Neural cell (in vitro differentiated cells): Measurements from ENCODE around the gene STEAP1. TPM values are rescaled to one million over a fixed set of nuclear protein-coding genes. Genes with fewer than 3 reads are reported as not detected.
A peak's percentile ranks its signal among the peaks of the same experiment; 100 is the strongest.

Experiments used
- H2AFZ ChIP-seq: fragments of 200-600, 300-800 bp; sonication (generic), shearing (Covaris generic); 2 replicates; pipeline ENCODE4 v1.6.0; 2014; ENCODE audit warnings: low read depth, mild to moderate bottlenecking, antibody characterized with exemption, low read length, moderate library complexity
- H3F3A ChIP-seq: fragments of 200-600 bp; shearing (Covaris generic); 2 replicates; pipeline ENCODE4 v1.6.1; 2016; ENCODE audit warnings: mild to moderate bottlenecking, moderate library complexity, mixed read lengths, antibody characterized with exemption, low read length; ENCODE audit not compliant: insufficient read depth, poor library complexity, severe bottlenecking
- H3K27ac ChIP-seq: fragments of 200-600, 300-800 bp; sonication (generic), shearing (Covaris generic); 2 replicates; pipeline ENCODE4 v1.5.1; 2014; ENCODE audit warnings: mild to moderate bottlenecking, low read length, moderate library complexity
- H3K27me3 ChIP-seq: fragments of 300-800, 200-600 bp; sonication (generic), shearing (Covaris generic); 2 replicates; pipeline ENCODE4 v1.6.0; 2014; ENCODE audit warnings: mild to moderate bottlenecking, low read depth, low read length, moderate library complexity; ENCODE audit not compliant: insufficient read depth
- H3K36me3 ChIP-seq: fragments of 300-800, 200-600 bp; sonication (generic), shearing (Covaris generic); 2 replicates; pipeline ENCODE4 v1.5.1; 2014; ENCODE audit warnings: mild to moderate bottlenecking, antibody characterized with exemption, low read length, moderate library complexity; ENCODE audit not compliant: insufficient read depth
- H3K4me2 ChIP-seq: fragments of 300-800, 200-600 bp; sonication (generic), shearing (Covaris generic); 2 replicates; pipeline ENCODE4 v1.6.0; 2014; ENCODE audit warnings: mild to moderate bottlenecking, low read length
- H3K4me3 ChIP-seq: fragments of 300-800, 200-600 bp; sonication (generic), shearing (Covaris generic); 2 replicates; pipeline ENCODE4 v1.5.1; 2014; ENCODE audit warnings: mild to moderate bottlenecking, low read length, moderate library complexity
- H3K79me2 ChIP-seq: fragments of 200-600 bp; shearing (Covaris generic); replicated peaks from 2 replicates; pipeline ENCODE4 v1.6.0; 2014; ENCODE audit warnings: mild to moderate bottlenecking, low read length, moderate library complexity; ENCODE audit not compliant: insufficient read depth
- H3K9ac ChIP-seq: fragments of 300-800, 200-600 bp; sonication (generic), shearing (Covaris generic); 2 replicates; pipeline ENCODE4 v1.6.1; 2016; ENCODE audit warnings: mild to moderate bottlenecking, low read length, mixed read lengths
- H3K9me2 ChIP-seq: fragments of 200-600 bp; shearing (Covaris generic); 2 replicates; pipeline ENCODE4 v1.6.1; 2016; ENCODE audit warnings: mild to moderate bottlenecking, low read length, mixed read lengths; ENCODE audit not compliant: insufficient read depth
- H3K9me3 ChIP-seq: fragments of 200-600, 300-800 bp; sonication (generic), shearing (Covaris generic); 2 replicates; pipeline ENCODE4 v1.6.1; 2016; ENCODE audit warnings: mild to moderate bottlenecking, mixed run types, low read length, moderate library complexity, mixed read lengths
- H4K20me1 ChIP-seq: fragments of 200-600 bp; shearing (Covaris generic); 2 replicates; pipeline ENCODE4 v1.6.1; 2016; ENCODE audit warnings: mild to moderate bottlenecking, mixed run types; ENCODE audit not compliant: insufficient read depth
- EP300 ChIP-seq: fragments of 450-650 bp; conservative IDR thresholded peaks from 2 replicates; pipeline ENCODE4 v1.6.1; 2014; ENCODE audit warnings: antibody characterized with exemption, mild to moderate bottlenecking, moderate library complexity; ENCODE audit not compliant: poor library complexity, severe bottlenecking
- EZH2 ChIP-seq: fragments of 200-600, 300-800 bp; shearing (Covaris generic), sonication (generic); IDR thresholded peaks from 2 replicates; pipeline ENCODE4 v1.6.1; 2014; ENCODE audit warnings: antibody characterized with exemption, low read length, borderline replicate concordance, mild to moderate bottlenecking; ENCODE audit not compliant: insufficient read depth, poor library complexity, severe bottlenecking
- MXI1 ChIP-seq: fragments of 450-650 bp; conservative IDR thresholded peaks from 2 replicates; pipeline ENCODE4 v1.6.1; 2014; ENCODE audit warnings: antibody characterized with exemption, mild to moderate bottlenecking; ENCODE audit not compliant: poor library complexity, severe bottlenecking
- POLR2AphosphoS5 ChIP-seq: IDR thresholded peaks from 2 replicates; pipeline ENCODE4 v1.6.1; 2012
- RAD21 ChIP-seq: fragments of 450-650 bp; conservative IDR thresholded peaks from 2 replicates; pipeline ENCODE4 v1.6.1; 2014; ENCODE audit warnings: antibody characterized with exemption, mild to moderate bottlenecking, moderate library complexity
- SMC3 ChIP-seq: fragments of 450-650 bp; conservative IDR thresholded peaks from 2 replicates; pipeline ENCODE4 v1.6.1; 2014; ENCODE audit warnings: antibody characterized with exemption, mild to moderate bottlenecking, moderate library complexity; ENCODE audit not compliant: poor library complexity
- TAF1 ChIP-seq: IDR thresholded peaks from 2 replicates; pipeline ENCODE4 v1.6.1; 2012; ENCODE audit warnings: low read depth
- polyA plus RNA-seq: library from polyadenylated mRNA; depleted of rRNA; stranded (reverse); fragments of >200 nt; gene quantifications from 2 replicates; pipeline ENCODE4 v1.2.3, GENCODE V29; 2014
- TF ChIP-seq, protein P1 (sequence below): fragments of 450-650 bp; IDR thresholded peaks from 2 replicates; pipeline ENCODE4 v1.5.1; 2014; ENCODE audit warnings: antibody characterized with exemption, mild to moderate bottlenecking, moderate library complexity; ENCODE audit not compliant: poor library complexity, severe bottlenecking
- TF ChIP-seq, protein P2 (sequence below): IDR thresholded peaks from 2 replicates; pipeline ENCODE4 v1.6.1; 2012; ENCODE audit warnings: borderline replicate concordance

STEAP1 gene
- polyA plus RNA-seq, 1 donor from 2014 or later, result not detected

DNA sequence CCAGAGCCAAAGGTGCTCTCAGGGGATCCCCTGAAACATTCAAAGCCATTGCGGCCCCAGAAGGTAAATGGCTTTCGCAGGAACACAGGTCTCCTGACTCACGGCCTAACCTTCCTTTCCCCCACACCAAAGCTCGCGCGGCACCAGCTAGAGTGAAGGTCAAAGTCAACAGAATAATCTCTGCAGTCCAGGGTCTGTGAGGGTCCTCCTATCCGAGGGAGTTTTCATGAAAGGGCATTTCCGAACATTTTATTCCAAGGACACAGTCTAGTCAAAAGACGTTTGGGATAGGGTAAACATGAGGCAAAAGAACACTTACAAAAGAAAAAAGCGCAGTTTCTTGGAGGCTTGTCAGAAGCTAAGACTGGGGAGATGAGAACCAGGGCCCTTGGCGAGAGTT lies 56.7 kb downstream of the STEAP1 start:
- H3F3A ChIP-seq, result no peaks in the 10 kb centered on the region
- no peaks in the 10 kb centered on the region for H3K79me2 ChIP-seq
- peak overlapping the region; percentile 41 for H2AFZ ChIP-seq
- peak overlapping the region; percentile 73 for H3K9ac ChIP-seq
- TF ChIP-seq, protein P1, sequence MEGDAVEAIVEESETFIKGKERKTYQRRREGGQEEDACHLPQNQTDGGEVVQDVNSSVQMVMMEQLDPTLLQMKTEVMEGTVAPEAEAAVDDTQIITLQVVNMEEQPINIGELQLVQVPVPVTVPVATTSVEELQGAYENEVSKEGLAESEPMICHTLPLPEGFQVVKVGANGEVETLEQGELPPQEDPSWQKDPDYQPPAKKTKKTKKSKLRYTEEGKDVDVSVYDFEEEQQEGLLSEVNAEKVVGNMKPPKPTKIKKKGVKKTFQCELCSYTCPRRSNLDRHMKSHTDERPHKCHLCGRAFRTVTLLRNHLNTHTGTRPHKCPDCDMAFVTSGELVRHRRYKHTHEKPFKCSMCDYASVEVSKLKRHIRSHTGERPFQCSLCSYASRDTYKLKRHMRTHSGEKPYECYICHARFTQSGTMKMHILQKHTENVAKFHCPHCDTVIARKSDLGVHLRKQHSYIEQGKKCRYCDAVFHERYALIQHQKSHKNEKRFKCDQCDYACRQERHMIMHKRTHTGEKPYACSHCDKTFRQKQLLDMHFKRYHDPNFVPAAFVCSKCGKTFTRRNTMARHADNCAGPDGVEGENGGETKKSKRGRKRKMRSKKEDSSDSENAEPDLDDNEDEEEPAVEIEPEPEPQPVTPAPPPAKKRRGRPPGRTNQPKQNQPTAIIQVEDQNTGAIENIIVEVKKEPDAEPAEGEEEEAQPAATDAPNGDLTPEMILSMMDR, result no peak
- no peaks in the 10 kb centered on the region for H4K20me1 ChIP-seq
- no peaks in the 10 kb centered on the region for H3K36me3 ChIP-seq
- no peaks in the 10 kb centered on the region for H3K9me2 ChIP-seq
- H3K27me3 ChIP-seq, result peaks cover 5% of the 10 kb centered on the region
- H3K4me2 ChIP-seq, result peak overlapping the region; percentile 89
- H3K9me3 ChIP-seq, result no peaks in the 10 kb centered on the region
- peak overlapping the region; percentile 35 for H3K27ac ChIP-seq
- peak overlapping the region; percentile 80 for H3K4me3 ChIP-seq

DNA sequence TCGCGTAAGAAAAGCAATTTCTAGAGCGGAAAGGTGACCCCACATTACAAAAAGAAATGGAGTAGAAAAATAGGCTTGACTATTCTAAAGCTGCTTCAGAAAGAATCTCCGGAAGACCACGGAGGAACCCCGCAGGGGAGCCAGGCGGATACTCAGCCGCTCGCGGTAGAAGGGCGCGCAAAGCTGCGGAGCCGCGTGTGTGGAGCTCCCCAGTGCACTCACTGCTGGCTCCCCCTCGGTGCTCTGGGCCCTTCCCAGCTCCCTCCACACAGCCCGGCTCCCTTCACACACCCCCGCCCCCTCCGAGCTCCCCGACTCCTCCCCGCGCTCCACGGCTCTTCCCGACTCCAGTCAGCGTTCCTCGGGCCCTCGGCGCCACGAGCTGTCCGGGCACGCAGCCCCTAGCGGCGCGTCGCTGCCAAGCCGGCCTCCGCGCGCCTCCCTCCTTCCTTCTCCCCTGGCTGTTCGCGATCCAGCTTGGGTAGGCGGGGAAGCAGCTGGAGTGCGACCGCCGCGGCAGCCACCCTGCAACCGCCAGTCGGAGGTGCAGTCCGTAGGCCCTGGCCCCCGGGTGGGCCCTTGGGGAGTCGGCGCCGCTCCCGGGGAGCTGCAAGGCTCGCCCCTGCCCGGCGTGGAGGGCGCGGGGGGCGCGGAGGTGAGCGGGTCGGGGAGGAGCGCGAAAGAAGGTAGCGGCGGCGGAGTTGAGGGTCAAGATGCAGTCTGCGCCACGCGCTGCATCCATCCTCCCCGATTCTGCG lies 57.3 kb downstream of the STEAP1 start, which contains the start of gene STEAP2:
TSS of gene STEAP2 (plus strand) at position 350 of the 758 bp plus-strand sequence. CDS start 13,343 bp downstream, outside the sequence.
- H3K27ac ChIP-seq, result peak within 1 kb of the TSS; percentile 35

More for the DNA sequence above, 57.3 kb downstream of the STEAP1 start, which contains the start of gene STEAP2:
- no peaks in the 10 kb centered on the region for H4K20me1 ChIP-seq
- no peaks in the 10 kb centered on the region for H3K79me2 ChIP-seq
- peaks cover 5% of the 10 kb centered on the region for H3K27me3 ChIP-seq
- peak within 1 kb of the TSS; percentile 73 for H3K9ac ChIP-seq
- no peaks in the 10 kb centered on the region for H3K9me2 ChIP-seq
- H3K4me2 ChIP-seq, result peak within 1 kb of the TSS; percentile 89
- peak within 1 kb of the TSS; percentile 80 for H3K4me3 ChIP-seq
- H2AFZ ChIP-seq, result peak within 1 kb of the TSS; percentile 62
- TF ChIP-seq MXI1 (peak; percentile 63), TAF1 (no peak), RAD21 (peak; percentile 44), POLR2AphosphoS5 (peak; percentile 50), EP300 (peak; percentile 40), EZH2 (no peak), SMC3 (peak; percentile 47)
- TF ChIP-seq, protein P2, sequence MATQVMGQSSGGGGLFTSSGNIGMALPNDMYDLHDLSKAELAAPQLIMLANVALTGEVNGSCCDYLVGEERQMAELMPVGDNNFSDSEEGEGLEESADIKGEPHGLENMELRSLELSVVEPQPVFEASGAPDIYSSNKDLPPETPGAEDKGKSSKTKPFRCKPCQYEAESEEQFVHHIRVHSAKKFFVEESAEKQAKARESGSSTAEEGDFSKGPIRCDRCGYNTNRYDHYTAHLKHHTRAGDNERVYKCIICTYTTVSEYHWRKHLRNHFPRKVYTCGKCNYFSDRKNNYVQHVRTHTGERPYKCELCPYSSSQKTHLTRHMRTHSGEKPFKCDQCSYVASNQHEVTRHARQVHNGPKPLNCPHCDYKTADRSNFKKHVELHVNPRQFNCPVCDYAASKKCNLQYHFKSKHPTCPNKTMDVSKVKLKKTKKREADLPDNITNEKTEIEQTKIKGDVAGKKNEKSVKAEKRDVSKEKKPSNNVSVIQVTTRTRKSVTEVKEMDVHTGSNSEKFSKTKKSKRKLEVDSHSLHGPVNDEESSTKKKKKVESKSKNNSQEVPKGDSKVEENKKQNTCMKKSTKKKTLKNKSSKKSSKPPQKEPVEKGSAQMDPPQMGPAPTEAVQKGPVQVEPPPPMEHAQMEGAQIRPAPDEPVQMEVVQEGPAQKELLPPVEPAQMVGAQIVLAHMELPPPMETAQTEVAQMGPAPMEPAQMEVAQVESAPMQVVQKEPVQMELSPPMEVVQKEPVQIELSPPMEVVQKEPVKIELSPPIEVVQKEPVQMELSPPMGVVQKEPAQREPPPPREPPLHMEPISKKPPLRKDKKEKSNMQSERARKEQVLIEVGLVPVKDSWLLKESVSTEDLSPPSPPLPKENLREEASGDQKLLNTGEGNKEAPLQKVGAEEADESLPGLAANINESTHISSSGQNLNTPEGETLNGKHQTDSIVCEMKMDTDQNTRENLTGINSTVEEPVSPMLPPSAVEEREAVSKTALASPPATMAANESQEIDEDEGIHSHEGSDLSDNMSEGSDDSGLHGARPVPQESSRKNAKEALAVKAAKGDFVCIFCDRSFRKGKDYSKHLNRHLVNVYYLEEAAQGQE, result peak; percentile 9
- TF ChIP-seq, protein P1, result peak; percentile 83
- H3F3A ChIP-seq, result no peaks in the 10 kb centered on the region
- H3K36me3 ChIP-seq, result no peaks in the 10 kb centered on the region
- H3K9me3 ChIP-seq, result no peaks in the 10 kb centered on the region
